GM12891 (cell line): ENCODE results near the gene GPR78.

Source experiments
- PAX5 ChIP-seq: IDR thresholded peaks from 2 replicates; pipeline ENCODE4 v1.6.1; 2011; ENCODE audit warnings: low read length, moderate library complexity, mild to moderate bottlenecking; ENCODE audit not compliant: insufficient read depth, severe bottlenecking
- POLR2A ChIP-seq: IDR thresholded peaks from 2 replicates; pipeline ENCODE4 v1.6.1; 2011; ENCODE audit warnings: low read depth, low read length, control low read depth
- POLR2AphosphoS5 ChIP-seq: IDR thresholded peaks from 2 replicates; pipeline ENCODE4 v1.6.1; 2011; ENCODE audit warnings: low read depth, low read length, control low read depth
- SPI1 ChIP-seq: IDR thresholded peaks from 2 replicates; pipeline ENCODE4 v1.6.1; 2011; ENCODE audit warnings: low read depth, low read length, control low read depth
- TAF1 ChIP-seq: IDR thresholded peaks from 2 replicates; pipeline ENCODE4 v1.6.1; 2011; ENCODE audit warnings: low read depth, low read length, control low read depth

DNA sequence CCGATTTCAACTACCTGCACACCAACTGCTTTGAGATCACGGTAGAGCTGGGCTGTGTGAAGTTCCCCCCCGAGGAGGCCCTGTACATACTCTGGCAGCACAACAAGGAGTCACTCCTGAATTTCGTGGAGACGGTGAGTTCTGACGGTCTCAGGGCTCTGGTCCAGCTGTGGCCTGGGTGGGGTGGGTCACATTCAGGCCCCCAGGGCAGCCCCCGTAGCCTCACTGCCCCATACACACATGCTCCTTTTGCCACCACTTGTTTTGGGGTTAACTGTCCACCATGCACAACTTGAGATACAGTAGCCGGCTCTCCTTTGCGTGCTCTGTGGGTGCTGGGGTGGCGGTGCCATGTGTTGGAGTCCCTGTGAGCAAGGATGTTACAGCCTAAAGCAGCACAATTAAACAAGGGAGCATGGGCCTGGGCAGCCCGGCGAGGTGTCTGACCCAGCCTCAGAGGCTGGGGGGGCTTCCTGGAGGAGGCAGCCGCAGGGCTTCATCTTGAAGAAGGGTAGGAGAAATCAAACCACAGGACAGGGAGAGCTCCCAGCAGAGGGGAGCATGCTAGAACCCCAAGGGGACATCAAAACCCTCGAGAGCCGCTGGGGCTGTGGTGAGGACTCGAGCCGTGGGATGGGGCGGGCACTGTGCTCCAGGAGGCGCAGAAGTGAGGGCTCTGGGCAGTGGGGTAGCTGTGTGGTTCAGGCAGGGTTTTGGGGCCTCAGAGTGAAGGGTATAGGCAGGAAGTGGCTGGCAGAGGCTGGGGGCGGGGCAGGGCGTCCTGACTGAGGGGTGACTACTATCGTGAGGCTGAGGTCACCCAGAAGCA is 34.4 kb downstream of the GPR78 start:
- TF ChIP-seq POLR2A (no peak), POLR2AphosphoS5 (no peak), TAF1 (no peak), SPI1 (no peak), PAX5 (no peak)
